ENCODE data around the gene SUMO3.

DNA sequence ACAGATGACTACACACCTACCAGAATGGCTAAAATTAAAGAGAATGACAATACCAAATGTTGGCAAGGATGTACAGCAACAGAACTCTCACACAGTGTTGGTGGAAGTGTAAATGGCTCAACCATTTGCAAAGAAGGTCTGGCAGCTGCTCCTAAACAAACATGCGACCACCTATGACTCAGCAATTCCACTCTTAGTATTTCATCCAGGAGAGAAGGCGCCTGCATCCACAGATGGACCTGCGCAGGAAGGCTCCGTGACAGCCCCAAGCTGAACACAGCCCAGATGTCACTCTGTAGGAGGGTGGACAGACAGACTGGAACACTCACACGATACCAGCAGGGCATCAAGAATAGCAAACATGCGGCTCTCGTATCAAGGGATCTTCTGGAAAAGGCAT is 48.9 kb upstream of the SUMO3 start:
- TF ChIP-seq, protein P1, sequence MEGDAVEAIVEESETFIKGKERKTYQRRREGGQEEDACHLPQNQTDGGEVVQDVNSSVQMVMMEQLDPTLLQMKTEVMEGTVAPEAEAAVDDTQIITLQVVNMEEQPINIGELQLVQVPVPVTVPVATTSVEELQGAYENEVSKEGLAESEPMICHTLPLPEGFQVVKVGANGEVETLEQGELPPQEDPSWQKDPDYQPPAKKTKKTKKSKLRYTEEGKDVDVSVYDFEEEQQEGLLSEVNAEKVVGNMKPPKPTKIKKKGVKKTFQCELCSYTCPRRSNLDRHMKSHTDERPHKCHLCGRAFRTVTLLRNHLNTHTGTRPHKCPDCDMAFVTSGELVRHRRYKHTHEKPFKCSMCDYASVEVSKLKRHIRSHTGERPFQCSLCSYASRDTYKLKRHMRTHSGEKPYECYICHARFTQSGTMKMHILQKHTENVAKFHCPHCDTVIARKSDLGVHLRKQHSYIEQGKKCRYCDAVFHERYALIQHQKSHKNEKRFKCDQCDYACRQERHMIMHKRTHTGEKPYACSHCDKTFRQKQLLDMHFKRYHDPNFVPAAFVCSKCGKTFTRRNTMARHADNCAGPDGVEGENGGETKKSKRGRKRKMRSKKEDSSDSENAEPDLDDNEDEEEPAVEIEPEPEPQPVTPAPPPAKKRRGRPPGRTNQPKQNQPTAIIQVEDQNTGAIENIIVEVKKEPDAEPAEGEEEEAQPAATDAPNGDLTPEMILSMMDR (IDR thresholded peaks at IDR 0.05; ENCODE audit: low read length): no peak
- no peak for TF ChIP-seq EZH2 (IDR thresholded peaks at IDR 0.05; ENCODE audit: borderline replicate concordance, low read length)

Data from OCI-LY1 (cell line).